ENCODE measurements around the gene INSL6.
A peak's percentile ranks its signal among the peaks of the same experiment; 100 is the strongest.
"Not testable (repeated sequence)": the region's sequence is repeated elsewhere in the genome, so short reads cannot be mapped to it uniquely, and the experiment has no call there.

INSL6 gene, protein sequence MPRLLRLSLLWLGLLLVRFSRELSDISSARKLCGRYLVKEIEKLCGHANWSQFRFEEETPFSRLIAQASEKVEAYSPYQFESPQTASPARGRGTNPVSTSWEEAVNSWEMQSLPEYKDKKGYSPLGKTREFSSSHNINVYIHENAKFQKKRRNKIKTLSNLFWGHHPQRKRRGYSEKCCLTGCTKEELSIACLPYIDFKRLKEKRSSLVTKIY
- total RNA-seq: 0 reads per million in 4 donors

DNA sequence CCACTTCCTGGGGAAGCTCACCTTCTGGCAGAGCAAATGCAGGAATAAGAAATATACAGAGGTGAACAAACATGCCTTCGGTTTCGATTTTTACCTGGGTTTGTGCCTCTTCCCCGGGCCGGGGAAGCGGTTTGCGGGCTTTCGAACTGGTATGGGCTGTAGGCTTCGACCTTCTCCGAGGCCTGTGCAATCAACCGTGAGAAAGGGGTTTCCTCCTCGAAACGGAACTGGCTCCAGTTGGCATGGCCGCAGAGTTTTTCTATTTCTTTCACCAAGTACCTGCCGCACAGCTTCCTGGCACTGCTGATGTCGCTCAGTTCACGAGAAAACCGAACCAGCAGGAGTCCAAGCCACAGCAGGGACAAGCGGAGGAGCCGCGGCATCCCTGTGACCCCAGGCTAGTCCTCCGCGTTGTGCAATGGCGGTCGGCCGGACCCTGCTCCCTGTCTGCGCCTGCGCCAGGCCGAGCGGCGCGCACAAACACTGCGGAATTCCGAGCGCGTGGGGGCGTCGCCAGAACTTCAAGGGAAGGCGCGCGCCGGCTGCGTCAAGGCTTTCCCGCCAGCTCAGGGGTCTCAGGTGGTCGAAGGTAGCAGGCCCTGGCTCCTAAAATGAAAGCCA, at the start of gene INSL6:
Gene INSL6, minus strand, starts transcription at position 420 of the 621 bp plus-strand sequence. Its CDS starts 37 bp downstream, at position 383.
- DNase-seq: no peak

DNA sequence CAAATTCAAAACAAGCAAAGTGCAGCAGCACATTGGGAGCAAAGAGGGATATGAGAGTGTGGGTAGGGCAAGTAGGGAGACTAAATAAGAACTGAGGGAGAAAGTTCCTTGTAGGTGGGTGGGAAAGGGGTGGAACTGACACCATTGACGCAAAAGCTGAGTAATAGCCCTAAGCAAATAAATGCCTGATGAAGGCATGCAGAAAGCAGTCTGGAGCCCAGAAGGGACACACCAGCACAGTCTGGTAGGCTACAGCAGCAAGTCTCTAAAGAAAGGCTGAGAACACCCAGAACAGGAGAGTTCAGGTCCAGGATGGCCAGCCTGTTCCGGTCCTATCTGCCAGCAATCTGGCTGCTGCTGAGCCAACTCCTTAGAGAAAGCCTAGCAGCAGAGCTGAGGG, 45.8 kb upstream of the INSL6 start, which contains the start of gene INSL4:
Gene INSL4, plus strand, starts transcription at position 208 of the 400 bp plus-strand sequence. Its CDS starts 105 bp downstream, at position 313.
- DNase-seq: no peak

DNA sequence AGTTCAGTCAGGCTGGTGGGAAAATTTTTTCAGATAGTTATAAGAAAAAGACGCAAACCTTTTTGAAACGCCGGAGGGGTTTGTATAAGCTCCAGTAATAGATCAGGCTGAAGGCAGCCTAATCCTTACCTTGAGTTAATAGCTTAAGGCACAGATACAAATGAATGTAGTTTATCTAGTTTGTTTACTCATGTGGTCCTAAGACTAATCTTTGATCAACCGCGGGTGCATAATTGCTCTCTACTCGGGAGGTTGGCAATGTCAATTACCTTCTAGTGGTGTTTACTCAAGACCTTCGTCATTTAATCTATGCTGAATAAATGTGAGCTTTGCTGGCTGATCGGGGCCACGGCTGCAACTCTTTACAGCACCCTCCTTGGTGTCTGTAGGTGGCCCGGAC, 45.1 kb upstream of the INSL6 start:
- DNase-seq: no peak

DNA sequence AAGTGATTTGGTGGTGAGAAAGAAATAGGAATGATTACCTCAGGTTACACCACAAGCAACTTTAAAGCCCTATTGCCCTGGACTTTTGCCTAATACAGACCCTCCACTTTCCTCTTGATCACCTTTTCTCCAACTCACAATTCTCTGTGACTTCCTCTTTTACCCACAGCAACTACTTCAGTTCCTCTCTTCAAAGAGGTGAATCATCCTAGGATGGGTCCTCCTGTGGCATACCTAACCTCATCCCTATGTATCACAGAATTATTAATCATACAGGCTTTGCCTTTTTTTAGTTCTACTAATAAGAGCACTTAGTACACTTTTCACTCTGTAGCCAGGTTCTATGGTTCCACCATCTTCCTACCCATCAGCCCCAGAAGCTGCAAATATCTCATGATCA, 19.6 kb upstream of the INSL6 start:
- DNase-seq: no peak

DNA sequence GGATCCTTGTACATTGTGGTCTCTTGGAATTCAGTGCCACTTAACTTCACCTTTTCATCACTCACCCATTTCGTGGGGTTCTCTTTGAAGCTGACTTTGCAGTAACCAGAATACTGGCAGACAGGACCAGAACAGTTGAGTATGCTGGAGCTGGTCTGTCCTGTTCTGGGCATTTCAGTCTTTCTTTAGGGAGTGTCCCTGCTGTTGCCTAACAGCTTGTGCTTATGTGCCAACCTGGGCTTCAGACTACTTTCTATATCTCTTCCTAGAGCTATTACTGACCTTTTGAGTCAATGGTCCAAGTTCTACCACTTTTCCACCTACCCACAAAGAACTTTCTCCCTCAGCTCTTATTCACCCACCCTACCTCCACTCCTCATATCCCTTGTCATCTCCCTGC, 10.0 kb upstream of the INSL6 start:
- no peak for DNase-seq

DNA sequence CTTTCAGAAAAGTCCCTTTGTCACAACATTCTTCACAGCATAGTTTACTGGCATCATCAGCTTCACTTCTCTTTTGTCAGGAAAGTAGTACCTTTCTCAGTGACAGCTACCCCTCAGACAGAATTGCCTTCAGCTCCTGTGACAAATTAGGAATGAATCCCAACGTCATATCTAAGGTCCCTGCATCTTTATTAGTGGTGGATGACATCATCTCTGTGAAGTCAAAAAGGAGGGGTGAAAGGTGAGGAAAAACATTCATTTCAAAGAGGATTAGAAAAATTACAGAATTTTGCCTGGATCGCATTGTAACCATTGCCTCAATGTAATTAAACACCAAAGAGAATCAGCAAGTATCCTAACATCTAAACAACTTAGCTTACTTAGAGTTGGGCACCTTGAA, 7.9 kb upstream of the INSL6 start:
- no peak for DNase-seq

DNA sequence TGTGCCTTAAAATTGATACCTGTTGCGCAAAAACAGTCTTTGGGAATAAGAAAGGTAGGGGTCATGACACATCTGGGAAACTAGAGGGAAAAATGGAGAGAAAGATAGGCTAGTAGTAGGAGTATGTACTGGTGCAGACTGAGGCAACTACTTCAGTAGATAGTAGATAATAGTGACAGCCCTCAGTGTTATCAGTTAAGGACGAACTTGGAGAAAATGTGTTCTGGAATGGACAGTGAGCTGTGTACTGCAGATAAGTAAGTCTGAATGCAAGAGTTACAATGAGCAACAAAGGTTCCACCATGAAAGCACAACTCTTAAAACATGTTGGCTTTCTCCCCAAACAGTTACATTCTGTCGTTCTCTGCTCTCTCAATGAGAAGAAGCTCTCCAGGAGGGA, 6.5 kb upstream of the INSL6 start:
- DNase-seq: no peak

DNA sequence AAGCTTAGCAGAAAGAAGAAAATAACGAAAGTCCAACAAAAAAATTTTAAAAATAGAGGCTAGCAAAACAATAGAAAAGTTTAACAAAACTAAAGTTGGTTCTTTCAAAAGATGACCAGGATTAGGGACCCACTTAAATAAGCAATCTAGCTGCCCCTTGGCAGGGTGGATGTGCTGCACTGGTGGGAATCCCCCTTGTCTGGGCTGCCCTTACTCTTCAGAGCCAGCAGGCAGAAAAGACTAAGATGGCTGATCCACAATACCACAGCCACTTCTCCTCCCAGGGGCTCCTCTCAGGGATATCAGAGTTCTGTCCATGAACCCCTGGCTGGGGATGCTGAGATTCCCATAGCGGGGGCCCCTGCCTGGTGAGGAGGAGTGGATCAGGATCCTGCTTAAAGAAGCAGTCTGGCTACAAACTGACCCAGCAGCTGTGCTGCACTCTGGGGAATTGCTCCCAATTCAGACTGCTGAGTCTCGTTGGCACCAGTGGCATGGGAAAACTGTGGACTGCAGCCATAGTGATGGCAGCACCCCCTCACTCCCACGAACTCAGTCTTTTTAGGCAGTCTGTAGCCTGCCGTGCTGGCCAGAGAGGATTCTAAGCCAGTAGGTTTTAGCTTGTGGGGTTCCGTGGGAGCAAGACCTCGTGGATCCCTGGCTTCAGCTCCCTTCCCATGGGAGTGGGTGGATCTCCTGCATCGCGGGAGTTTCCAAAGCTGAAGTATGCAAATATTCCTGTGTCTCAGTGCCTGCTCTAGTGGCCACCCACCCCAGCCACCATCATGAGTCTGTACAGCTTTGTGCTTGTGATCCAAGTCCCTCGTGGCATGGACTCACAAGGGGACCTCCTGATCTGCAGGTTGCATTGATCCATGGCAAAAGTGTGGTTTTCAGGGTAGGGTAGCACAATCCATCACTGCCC, 2.9 kb upstream of the INSL6 start:
- DNase-seq: no peak

DNA sequence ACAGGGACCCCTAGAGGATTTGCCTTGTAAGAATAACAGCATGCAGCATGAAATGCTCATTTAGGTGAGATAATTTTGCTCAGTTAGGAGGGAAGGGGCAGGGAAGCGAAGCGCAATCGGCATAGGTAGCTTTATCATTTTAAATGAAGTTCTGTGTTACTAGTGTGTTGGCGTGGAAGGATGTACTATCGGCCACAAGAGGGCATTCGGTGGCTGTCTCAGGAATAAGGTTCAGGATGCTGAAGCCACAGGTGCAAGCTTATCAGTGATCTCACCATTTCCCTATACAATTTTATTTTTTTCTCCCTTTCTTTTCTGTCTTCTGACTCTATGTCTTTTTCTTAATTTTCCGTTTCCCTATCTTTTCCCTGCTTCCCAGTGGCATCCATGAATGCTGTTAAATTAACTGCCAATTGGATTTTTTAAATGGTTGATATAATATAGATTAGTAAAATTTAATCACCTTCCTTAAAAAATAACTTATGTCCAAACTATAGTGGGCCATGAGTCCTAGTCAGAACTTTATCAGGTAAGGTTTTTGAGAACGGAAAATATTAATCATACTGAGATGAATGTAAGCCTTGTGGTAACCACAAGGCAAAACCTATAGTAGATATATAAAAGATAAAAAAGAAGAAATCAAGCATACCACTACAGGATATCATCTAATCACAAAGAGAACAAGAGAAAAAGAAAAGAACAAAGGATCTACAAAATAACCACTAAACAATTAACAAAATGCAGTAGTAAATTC, 1.2 kb upstream of the INSL6 start:
- DNase-seq: peak in 4 of 5 donors; percentile 24 to 73 (median 51)

DNA sequence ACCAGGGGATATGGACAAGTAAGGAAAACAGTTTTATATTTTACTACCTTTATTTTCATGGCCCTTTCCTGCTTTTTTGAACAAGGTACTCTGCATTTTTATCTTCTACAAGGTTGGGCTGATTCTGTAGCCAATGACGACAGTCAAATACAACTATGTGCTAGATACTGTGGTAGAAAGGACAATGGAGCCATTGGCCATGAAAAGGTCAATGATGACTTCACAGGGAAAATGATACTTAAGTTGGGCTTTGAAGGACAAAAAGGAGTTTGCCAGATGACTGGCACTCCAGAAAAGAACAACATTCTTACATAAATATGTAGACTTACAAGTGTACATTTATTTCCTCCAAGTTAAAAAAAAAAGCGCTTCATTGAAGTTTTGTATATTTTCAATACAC, 663 bp downstream of the INSL6 start:
- DNase-seq: no peak

DNA sequence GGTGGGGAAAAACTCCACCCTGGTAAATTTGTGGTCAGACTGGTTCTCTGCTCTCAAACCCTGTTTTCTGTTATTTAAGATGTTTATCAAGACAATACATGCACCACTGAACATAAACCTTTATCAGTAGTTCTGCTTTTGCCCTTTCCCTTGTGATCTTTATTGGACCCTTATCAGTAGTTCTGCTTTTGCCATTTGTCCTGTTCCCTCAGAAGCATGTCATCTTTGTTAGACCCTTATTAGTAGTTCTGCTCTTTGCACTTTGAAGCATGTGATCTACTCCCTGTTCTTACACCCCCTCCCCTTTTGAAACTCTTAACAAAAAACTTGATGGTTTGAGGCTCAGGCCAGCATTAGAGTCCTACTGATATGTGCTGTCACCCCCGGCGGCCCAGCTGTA, 4.8 kb downstream of the INSL6 start:
- not testable (repeated sequence) for DNase-seq

DNA sequence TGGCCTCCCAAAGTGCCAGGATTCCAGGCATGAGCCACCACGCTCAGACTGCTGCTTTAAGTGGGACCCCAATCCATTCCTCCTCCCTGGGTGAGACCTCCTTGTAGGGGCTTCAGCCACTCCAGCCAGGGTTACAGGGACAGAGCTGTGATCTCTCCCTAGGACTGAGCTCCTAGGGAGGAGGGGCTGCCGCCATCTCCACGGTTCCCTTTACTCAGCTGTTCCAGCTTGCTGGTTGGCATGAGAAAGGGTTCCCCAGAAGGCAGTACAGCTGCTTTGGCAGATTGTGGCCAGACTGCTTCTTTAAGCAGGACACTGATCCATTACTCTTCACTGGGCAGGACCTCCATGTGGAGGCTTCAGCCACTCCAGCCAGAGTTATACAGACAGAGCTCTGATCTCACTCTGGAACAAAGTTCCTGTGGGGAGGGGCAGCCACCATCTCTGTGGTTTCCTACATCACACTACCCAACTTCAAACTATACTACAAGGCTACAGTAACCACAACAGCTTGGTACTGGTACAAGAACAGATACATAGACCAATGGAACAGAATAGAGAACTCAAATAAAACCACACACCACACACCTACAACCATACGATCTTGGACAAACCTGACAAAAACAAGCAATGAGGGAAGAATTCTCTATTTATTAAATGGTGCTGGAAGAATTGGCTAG, 7.2 kb downstream of the INSL6 start:
- DNase-seq: peak in 2 of 5 donors; percentile 9 to 27

DNA sequence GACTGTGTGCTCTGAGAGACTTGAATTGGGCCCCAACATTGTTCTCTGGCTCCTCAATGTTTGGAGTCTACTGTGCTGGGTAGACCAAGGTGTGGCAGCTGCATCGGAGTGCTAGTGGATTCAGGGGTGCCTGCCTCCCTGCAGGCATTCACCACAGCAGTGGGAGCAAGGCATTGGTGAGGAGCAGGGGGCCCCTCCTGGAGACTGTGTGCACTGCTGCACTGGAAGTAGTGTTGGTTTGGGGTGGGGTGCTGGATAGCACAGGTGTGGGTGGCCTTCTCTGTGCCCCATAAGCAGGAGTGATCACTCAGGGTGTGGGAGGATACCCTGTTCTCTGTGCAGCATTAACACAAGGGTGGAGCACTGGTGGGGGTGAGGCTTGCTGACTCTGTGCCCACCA, 39.2 kb downstream of the INSL6 start:
- DNase-seq: no peak

DNA sequence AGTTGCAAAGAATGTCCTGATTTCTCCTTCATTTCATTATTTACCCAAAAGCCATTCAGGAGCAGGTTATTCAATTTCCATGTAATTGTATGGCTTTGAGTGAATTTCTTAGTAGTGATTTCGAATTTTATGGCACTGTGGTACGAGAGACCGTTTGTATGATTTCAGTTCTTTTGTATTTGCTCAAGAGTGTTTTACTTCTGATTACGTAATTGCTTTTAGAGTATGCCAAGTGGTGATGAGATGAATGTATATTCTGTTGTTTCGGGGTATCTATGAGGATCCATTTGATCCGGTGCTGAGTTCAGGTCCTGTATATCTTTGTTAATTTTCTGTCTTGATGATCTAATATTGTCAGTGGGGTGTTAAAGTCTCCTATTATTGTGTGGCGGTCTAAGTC, 41.2 kb downstream of the INSL6 start:
- no peak for DNase-seq

DNA sequence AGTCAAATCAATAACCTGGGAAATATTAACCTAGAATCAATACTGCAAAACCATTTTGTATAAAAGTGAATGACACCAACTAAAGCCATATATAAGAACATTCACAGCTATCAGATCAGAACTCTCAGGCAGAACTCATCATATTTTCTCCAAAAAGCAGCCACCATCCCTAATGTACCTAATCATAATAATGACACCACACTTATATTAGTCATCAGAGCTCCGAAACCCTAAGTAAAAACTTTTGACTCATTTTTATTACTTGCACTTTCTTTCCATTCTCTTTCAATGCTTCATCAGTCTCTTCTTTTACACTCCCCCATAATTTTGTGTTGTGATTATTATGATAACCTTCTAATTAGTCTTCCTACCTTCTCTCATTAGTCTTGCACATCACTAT, 45.3 kb downstream of the INSL6 start:
- DNase-seq: peak in 1 of 5 donors; percentile 4

DNA sequence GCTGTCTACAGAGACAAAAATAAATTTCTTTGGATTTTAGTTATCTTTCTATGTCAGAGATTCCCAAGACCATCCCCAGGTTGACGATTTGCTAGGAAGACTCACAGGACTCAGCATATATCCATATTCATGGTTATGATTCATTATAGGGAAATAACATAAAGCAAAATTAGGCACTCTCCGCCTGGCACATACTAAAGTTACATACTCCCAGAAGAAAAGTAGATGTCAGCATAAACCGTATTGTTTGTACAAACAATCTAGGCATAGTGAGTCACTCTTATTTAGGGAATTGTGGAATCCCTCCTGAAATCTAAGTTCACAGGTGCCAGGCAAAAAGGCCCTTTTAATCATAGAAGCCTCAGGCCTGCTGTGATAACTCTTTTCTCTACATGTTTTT, 62.9 kb downstream of the INSL6 start:
- no peak for DNase-seq

DNA sequence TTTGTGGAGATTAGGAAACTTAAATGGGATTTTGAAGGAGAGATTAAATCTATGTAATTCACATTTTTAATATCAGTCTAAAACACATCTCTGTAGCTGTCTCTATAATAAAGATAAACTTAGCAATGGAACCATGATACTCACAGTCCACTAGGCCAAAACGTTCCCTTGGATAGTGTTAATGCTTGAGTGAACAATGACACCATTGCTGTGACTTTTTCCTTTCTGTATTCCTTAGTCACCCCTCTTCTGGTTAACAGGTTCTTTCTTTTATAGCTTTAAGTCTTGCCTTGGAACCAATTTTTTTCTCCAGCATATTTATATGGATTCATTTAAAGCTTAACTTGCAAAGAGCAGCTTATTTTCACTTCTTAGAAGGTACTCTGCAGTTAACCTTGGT, 63.3 kb downstream of the INSL6 start:
- no peak for DNase-seq

DNA sequence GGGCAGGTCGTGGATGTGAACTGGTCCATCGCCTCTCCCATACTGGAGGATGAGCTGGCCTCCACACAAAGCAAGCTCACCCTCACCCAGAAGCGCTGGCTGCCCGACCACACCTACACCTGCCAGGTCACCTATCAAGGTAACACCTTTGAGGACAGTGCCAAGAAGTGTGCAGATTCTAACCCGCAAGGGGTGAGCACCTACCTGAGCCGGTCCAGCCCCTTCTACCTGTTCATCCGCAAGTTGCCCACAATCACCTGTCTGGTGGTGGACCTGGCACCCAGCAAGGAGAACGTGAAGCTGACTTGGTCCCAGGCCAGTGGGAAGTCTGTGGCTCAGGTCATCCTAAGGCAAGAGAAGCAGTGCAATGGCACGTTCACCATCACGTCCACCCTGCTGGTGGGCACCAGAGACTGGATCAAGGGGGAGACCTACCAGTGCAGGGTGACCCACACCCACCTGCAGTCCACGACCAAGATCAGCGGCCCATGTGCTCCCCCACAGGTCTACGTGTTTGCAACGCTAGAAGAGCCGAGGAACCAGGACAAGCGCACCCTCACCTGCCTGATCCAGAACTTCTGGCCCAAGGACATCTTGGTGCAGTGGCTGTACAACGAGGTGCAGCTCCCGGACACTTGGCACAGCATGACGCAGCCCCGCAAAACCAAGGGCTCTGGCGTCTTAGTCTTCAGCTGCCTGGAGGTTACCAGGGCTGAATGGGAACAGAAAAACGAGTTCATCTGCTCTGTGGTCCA, 71.3 kb downstream of the INSL6 start:
- no peak for DNase-seq

All from T-helper 1 cell (primary cell).